ENCODE results near the gene POLN.

DNA sequence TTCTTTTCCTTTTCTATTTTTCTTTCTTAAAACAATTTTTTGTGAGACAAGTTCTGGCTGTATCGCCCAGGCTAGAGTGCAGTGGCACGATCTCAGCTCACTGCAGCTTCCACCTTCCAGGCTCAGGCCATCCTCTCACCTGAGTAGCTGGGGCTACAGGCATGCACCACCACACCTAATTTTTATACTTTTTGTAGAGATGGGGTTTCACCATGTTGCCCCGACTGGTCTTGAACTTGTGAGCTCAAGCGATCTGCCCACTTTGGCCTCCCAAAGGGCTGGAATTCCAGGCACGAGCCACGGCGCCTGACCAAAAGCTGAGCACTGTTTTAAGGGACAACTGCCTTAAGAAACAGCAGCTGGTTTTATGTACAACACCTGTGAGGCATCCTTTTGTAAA lies 192.1 kb downstream of the POLN start:
- TF ChIP-seq TCF4 (CRISPR knock-in tag; IDR thresholded peaks at IDR 0.05; ENCODE audit: borderline replicate concordance) (no peak), ZNF70 (CRISPR knock-in tag; IDR thresholded peaks at IDR 0.05) (no peak), ISL1 (CRISPR knock-in tag; IDR thresholded peaks at IDR 0.05) (no peak), ARNTL (CRISPR knock-in tag; IDR thresholded peaks at IDR 0.05; ENCODE audit: borderline replicate concordance, low read depth) (no peak), BACH2 (CRISPR knock-in tag; IDR thresholded peaks at IDR 0.05; ENCODE audit: borderline replicate concordance) (no peak), TOX (CRISPR knock-in tag; IDR thresholded peaks at IDR 0.05; ENCODE audit: borderline replicate concordance) (no peak), ZFP30 (CRISPR knock-in tag; IDR thresholded peaks at IDR 0.05) (no peak), CREB5 (CRISPR knock-in tag; IDR thresholded peaks at IDR 0.05; ENCODE audit: low read depth) (no peak), ESRRG (CRISPR knock-in tag; IDR thresholded peaks at IDR 0.05) (no peak), ZNF565 (CRISPR knock-in tag; conservative IDR thresholded peaks at IDR 0.05; ENCODE audit: low read depth) (no peak), ZNF8 (CRISPR knock-in tag; IDR thresholded peaks at IDR 0.05) (no peak)
- TF ChIP-seq, protein P1, sequence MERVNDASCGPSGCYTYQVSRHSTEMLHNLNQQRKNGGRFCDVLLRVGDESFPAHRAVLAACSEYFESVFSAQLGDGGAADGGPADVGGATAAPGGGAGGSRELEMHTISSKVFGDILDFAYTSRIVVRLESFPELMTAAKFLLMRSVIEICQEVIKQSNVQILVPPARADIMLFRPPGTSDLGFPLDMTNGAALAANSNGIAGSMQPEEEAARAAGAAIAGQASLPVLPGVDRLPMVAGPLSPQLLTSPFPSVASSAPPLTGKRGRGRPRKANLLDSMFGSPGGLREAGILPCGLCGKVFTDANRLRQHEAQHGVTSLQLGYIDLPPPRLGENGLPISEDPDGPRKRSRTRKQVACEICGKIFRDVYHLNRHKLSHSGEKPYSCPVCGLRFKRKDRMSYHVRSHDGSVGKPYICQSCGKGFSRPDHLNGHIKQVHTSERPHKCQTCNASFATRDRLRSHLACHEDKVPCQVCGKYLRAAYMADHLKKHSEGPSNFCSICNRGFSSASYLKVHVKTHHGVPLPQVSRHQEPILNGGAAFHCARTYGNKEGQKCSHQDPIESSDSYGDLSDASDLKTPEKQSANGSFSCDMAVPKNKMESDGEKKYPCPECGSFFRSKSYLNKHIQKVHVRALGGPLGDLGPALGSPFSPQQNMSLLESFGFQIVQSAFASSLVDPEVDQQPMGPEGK (CRISPR knock-in tag; IDR thresholded peaks at IDR 0.05; ENCODE audit: borderline replicate concordance), result no peak

Measured in SK-N-SH treated with all-trans-retinoic acid at 6 μM for 48 hours (cell line).